ENCODE data around the gene ANKRD52. TPM values are rescaled to one million over a fixed set of nuclear protein-coding genes. Genes with fewer than 3 reads are reported as not detected.

The ANKRD52 gene
- total and polyA plus RNA-seq, 9 of the 15 experiments (the other 6 are each of a cell fraction or from before 2014, with no cell fraction given) = 0.52 to 46.8 (median 7.9) TPM

DNA sequence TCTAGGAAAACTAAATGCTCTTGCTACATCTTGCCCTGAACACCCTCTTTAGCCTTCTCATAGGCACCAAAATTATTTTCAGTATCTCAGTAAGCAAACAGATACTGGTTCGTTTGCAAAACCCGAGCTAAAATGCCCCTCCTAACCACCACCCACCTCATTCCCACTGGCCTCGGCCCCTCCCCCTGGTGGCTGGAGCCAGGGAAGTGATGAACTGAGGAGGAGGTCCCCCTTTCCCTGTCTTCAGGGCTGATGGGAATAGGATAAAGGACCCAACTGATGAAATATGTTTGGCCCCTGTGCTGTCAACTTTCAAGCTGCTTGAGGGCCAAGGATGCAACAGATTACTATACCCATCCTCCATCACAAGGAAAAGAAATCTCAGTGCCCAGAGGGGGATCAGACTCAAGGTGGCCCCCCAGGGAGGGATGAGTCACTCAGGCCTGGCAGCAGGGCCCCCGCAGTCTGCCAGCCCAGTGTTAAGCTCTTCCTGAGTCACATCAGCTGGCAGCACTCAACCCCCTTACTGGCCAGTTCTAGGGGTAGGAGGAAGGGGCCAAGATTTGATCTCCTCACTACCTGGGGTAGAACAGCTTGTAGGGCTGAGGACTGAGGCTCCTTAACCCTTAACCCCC, 1.7 kb downstream of the ANKRD52 start:
- no peaks in the 10 kb centered on the region for H3K9me1 ChIP-seq (ENCODE audit: control insufficient read depth, insufficient read depth, low read length)
- BruUV-seq (replicated peaks) = TSS peak; percentile 43
- ChIA-PET CTCF (ENCODE audit: low intra/inter-chr PET ratio) (interaction anchor here (2.4 kb wide), 1 partner anchor 67 kb away, joined by 11 read pairs; the partner anchor contains the start of gene SMARCC2), POLR2A (interaction anchor here (2.1 kb wide), 1 partner anchor 22 kb away, joined by 7 read pairs; no protein-coding TSS in a partner anchor)
- H3K36me3 ChIP-seq (ENCODE audit: control insufficient read depth, insufficient read depth, low read length) = peaks cover 57% of the 10 kb centered on the region; the same call in 2 of the 3 replicates
- no peaks in the 10 kb centered on the region for H3K9me3 ChIP-seq (replicated peaks; ENCODE audit: control insufficient read depth, insufficient read depth, low read depth, low read length)
- H3K4me3 ChIP-seq = no peak overlapping the region
- H3K9ac ChIP-seq (ENCODE audit: insufficient read depth in 1 of 2, low read depth in 2 of 2, low read length in 2 of 2) = peak overlapping the region in 1 of 2 experiments; percentile 53; a peak in 1 of 4 replicates
- H2AFZ ChIP-seq (ENCODE audit: low read depth, low read length) = no peak overlapping the region
- no peak for ATAC-seq
- intact Hi-C loops (cut with micrococcal nuclease) = no loop called here
- TF ChIP-seq ZNF436 (CRISPR knock-in tag; IDR thresholded peaks at IDR 0.05) = no peak
- TF ChIP-seq, protein P1, sequence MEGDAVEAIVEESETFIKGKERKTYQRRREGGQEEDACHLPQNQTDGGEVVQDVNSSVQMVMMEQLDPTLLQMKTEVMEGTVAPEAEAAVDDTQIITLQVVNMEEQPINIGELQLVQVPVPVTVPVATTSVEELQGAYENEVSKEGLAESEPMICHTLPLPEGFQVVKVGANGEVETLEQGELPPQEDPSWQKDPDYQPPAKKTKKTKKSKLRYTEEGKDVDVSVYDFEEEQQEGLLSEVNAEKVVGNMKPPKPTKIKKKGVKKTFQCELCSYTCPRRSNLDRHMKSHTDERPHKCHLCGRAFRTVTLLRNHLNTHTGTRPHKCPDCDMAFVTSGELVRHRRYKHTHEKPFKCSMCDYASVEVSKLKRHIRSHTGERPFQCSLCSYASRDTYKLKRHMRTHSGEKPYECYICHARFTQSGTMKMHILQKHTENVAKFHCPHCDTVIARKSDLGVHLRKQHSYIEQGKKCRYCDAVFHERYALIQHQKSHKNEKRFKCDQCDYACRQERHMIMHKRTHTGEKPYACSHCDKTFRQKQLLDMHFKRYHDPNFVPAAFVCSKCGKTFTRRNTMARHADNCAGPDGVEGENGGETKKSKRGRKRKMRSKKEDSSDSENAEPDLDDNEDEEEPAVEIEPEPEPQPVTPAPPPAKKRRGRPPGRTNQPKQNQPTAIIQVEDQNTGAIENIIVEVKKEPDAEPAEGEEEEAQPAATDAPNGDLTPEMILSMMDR (IDR thresholded peaks at IDR 0.05 in 2 of 3, conservative IDR thresholded peaks at IDR 0.05 in 1 of 3; ENCODE audit: insufficient read depth in 2 of 3, low read depth in 1 of 3, low read length in 3 of 3) = 0 out of 6 replicates have a peak, but pooled peaks of 1 of the 3 experiments have one; percentile 8
- peak in 1 of 4 experiments; percentile 25 for DNase-seq (ENCODE audit: extremely low read depth in 1 of 4, low spot score in 3 of 4)
- in situ Hi-C loops (cut with MboI) = loop anchor here (5.0 kb wide), 1 partner anchor 64 kb away; no protein-coding TSS in a partner anchor
- no peaks in the 10 kb centered on the region for H3K27me3 ChIP-seq (ENCODE audit: control insufficient read depth in 2 of 2, insufficient read depth in 2 of 2, low read length in 2 of 2)
- peaks cover 12 to 20% of the 10 kb centered on the region in 2 experiments; a peak in 4 of 5 replicates for H3K4me1 ChIP-seq (replicated peaks in 1 of 2; ENCODE audit: control insufficient read depth in 2 of 2, insufficient read depth in 2 of 2, low read length in 2 of 2)
- no peak overlapping the region for H3K27ac ChIP-seq (ENCODE audit: extremely low read depth, low read depth, low read length)
- peaks cover 6% of the 10 kb centered on the region for H4K20me1 ChIP-seq (replicated peaks; ENCODE audit: control insufficient read depth, insufficient read depth, low read length)
- peaks cover 24% of the 10 kb centered on the region for H3K79me2 ChIP-seq (ENCODE audit: control insufficient read depth, insufficient read depth, low read length)
- no peak for FAIRE-seq
- H3K4me2 ChIP-seq (ENCODE audit: insufficient read depth, low read length) = no peak overlapping the region
- WGBS (ENCODE audit: insufficient coverage, low coverage, missing lambda C conversion rate) = 64% methylated on average over 4 of the region's 4 CpGs

All from K562 (cell line).